Breast epithelium (tissue), 4 donors: Measurements from ENCODE around the gene KIAA0825. TPM values are rescaled to one million over a fixed set of nuclear protein-coding genes. Genes with fewer than 3 reads are reported as not detected.
"Not testable (repeated sequence)": the region's sequence is repeated elsewhere in the genome, so short reads cannot be mapped to it uniquely, and the experiment has no call there.

Experiments
- DNase-seq, 2 donors: peaks; one replicate each; pipeline ENCODE4 v3.0.0-alpha.2; 2019; ENCODE audit warnings: low spot score in 2 of 2
- H3K27ac ChIP-seq, 2 donors: fragments of 200-600 bp; sonication (generic) in 1 of 2; one replicate each; pipeline ENCODE4 v1.5.1; 2016 to 2019; ENCODE audit warnings: mild to moderate bottlenecking in 1 of 2
- H3K27me3 ChIP-seq, 2 donors: fragments of 200-600 bp; sonication (generic) in 1 of 2; one replicate each; pipeline versions ENCODE4 v1.5.1 to v1.6.0; 2017 to 2019; ENCODE audit warnings: control low read depth in 1 of 2, mild to moderate bottlenecking in 1 of 2
- H3K36me3 ChIP-seq: fragments of 200-600 bp; one replicate; pipeline ENCODE4 v1.5.1; 2019
- H3K4me1 ChIP-seq, 2 donors: fragments of 200-600 bp; sonication (generic); one replicate each; pipeline ENCODE4 v1.5.1; 2016 to 2019; ENCODE audit warnings: control low read depth in 1 of 2
- H3K4me3 ChIP-seq, 3 donors: fragments of 200-600 bp; sonication (generic); 1 replicate in 2 of 3; 2 replicates in 1 of 3; pipeline ENCODE4 v1.5.1; 2016 to 2019; ENCODE audit warnings: mild to moderate bottlenecking in 3 of 3, moderate library complexity in 2 of 3
- H3K9me3 ChIP-seq, 2 donors: fragments of 200-600 bp; sonication (generic) in 1 of 2; one replicate each; pipeline ENCODE4 v1.5.1; 2016 to 2019; ENCODE audit warnings: control low read depth in 1 of 2
- CTCF ChIP-seq, 3 donors: fragments of 450-650 bp; IDR thresholded peaks; one replicate each; pipeline ENCODE4 v1.5.1; 2016 to 2017; ENCODE audit warnings: antibody characterized with exemption in 3 of 3, mild to moderate bottlenecking in 3 of 3, moderate library complexity in 3 of 3
- POLR2A ChIP-seq: fragments of 450-650 bp; IDR thresholded peaks from one replicate; pipeline ENCODE4 v1.6.1; 2016; ENCODE audit warnings: antibody characterized with exemption, mild to moderate bottlenecking, moderate library complexity
- POLR2AphosphoS5 ChIP-seq, 3 donors: sonication (generic); formaldehyde crosslinking; IDR thresholded peaks; one replicate each; pipeline ENCODE4 v1.6.1; 2017; ENCODE audit warnings: antibody characterized with exemption in 3 of 3
- intact Hi-C: fragments of 100-400 bp; cut with DNase I; formaldehyde crosslinking; loops from one replicate; pipeline ENCODE4 v1.15.1; 2023; ENCODE audit warnings: low total_unique reads
- total RNA-seq, 3 donors: library from RNA; depleted of rRNA; stranded (reverse); fragments of >200 nt; gene quantifications; one replicate each; pipeline ENCODE4 v1.1.0, GENCODE V29; 2016

KIAA0825 gene
- total RNA-seq, 3 donors from 2014 or later, result 5.9 to 15.5 (median 7.9) TPM

GRCh38 chr5:94180761-94181160, 437.6 kb downstream of the KIAA0825 start:
- DNase-seq, result no peak
- TF ChIP-seq POLR2AphosphoS5 (IDR thresholded peaks at IDR 0.05), result no peak
- no peak for TF ChIP-seq POLR2A
- no peak for TF ChIP-seq CTCF (IDR thresholded peaks at IDR 0.05)
- no peaks in the 10 kb centered on the region for H3K4me1 ChIP-seq
- no peak overlapping the region for H3K4me3 ChIP-seq
- H3K36me3 ChIP-seq, result no peaks in the 10 kb centered on the region
- no peaks in the 10 kb centered on the region for H3K27me3 ChIP-seq
- H3K27ac ChIP-seq, result no peak overlapping the region
- no peaks in the 10 kb centered on the region for H3K9me3 ChIP-seq
- intact Hi-C loops, result no loop called here

DNA sequence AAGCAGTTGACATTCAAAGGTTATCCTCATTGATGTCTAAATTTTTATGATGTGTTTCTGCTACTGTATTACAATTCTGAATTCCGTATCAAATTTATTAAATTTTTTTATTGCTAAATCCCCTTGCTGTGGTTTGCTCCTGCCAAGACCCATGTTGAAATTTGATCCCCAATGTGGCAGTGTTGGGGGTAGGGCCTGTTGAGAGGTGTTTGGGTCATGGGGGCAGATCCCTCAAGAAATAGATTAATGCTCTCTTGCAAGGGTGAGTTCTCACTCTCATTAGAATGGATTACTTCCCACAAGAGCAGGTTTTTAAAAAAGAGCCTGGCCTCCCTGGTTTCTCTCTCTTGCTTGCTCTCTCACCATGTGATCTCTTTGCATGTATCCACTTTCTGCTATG, 442.5 kb downstream of the KIAA0825 start:
- H3K27ac ChIP-seq, result no peak overlapping the region
- no peak overlapping the region for H3K4me3 ChIP-seq
- H3K4me1 ChIP-seq, result no peaks in the 10 kb centered on the region
- H3K27me3 ChIP-seq, result no peaks in the 10 kb centered on the region
- no peak for TF ChIP-seq CTCF (IDR thresholded peaks at IDR 0.05)
- no peak for TF ChIP-seq POLR2AphosphoS5 (IDR thresholded peaks at IDR 0.05)
- TF ChIP-seq POLR2A, result no peak
- no peaks in the 10 kb centered on the region for H3K36me3 ChIP-seq
- DNase-seq, result no peak
- intact Hi-C loops, result no loop called here
- H3K9me3 ChIP-seq, result no peaks in the 10 kb centered on the region

DNA sequence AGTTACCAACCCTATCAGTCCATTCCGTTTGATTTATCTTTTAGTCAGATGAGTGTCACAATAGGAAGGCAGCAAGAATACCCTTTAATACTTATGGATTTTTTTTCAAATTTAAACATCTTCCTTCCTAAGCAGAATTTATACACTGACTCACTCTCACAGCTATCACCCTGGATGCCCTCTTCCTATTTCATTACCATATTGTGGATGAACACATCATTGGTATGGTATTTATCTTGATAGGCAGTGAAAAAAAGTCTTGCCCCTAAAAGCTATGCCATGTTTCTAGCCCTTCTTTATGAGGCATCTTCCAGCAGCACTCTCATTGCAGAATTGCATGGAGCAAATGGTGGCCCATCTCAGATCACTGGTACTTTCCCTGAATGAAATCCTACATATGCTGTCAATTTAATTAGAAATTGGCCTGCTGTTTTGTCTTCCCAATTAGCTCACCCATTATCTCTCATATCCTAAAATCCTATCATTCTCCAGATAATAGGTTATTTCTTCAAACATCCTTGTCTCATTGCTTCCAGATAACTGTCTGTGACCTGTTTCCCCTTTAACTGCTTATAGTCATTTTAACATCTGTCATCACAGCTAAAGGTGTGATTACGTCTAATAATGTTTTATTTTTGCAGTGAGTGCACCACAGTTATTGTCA, 443.5 kb downstream of the KIAA0825 start:
- no peaks in the 10 kb centered on the region for H3K36me3 ChIP-seq
- no peaks in the 10 kb centered on the region for H3K4me1 ChIP-seq
- DNase-seq, result no peak
- H3K27ac ChIP-seq, result no peak overlapping the region
- intact Hi-C loops, result no loop called here
- H3K9me3 ChIP-seq, result no peaks in the 10 kb centered on the region
- no peaks in the 10 kb centered on the region for H3K27me3 ChIP-seq
- TF ChIP-seq CTCF (IDR thresholded peaks at IDR 0.05) (no peak), POLR2AphosphoS5 (IDR thresholded peaks at IDR 0.05) (no peak), POLR2A (no peak)
- no peak overlapping the region for H3K4me3 ChIP-seq

GRCh38 chr5:94173100-94173499, 445.3 kb downstream of the KIAA0825 start:
- Histone ChIP-seq H3K4me3 (no peak overlapping the region), H3K27me3 (no peaks in the 10 kb centered on the region), H3K36me3 (no peaks in the 10 kb centered on the region), H3K9me3 (no peaks in the 10 kb centered on the region), H3K27ac (no peak overlapping the region), H3K4me1 (no peaks in the 10 kb centered on the region)
- intact Hi-C loops, result no loop called here
- TF ChIP-seq POLR2A (no peak), POLR2AphosphoS5 (IDR thresholded peaks at IDR 0.05) (no peak), CTCF (IDR thresholded peaks at IDR 0.05) (no peak)
- DNase-seq, result no peak

- intact Hi-C loops, result not testable (repeated sequence)
These were observed 447.3 kb downstream of the KIAA0825 start for GRCh38 chr5:94171070-94171469.

GRCh38 chr5:94170158-94170557, 448.2 kb downstream of the KIAA0825 start:
- H3K27me3 ChIP-seq, intact Hi-C loops: not testable (repeated sequence)

More at GRCh38 chr5:94171070-94171469, 447.3 kb downstream of the KIAA0825 start:
- H3K36me3 ChIP-seq, H3K27me3 ChIP-seq, H3K4me3 ChIP-seq, H3K9me3 ChIP-seq, H3K4me1 ChIP-seq, DNase-seq, H3K27ac ChIP-seq: not testable (repeated sequence)

More at GRCh38 chr5:94170158-94170557, 448.2 kb downstream of the KIAA0825 start:
- not testable (repeated sequence) for H3K36me3 ChIP-seq, H3K27ac ChIP-seq, H3K4me1 ChIP-seq, DNase-seq, H3K9me3 ChIP-seq, H3K4me3 ChIP-seq
